ENCODE measurements around the gene CD8A.
A peak's percentile ranks its signal among the peaks of the same experiment; 100 is the strongest.
"Not testable (repeated sequence)": the region's sequence is repeated elsewhere in the genome, so short reads cannot be mapped to it uniquely, and the experiment has no call there.

Gene CD8A

DNA sequence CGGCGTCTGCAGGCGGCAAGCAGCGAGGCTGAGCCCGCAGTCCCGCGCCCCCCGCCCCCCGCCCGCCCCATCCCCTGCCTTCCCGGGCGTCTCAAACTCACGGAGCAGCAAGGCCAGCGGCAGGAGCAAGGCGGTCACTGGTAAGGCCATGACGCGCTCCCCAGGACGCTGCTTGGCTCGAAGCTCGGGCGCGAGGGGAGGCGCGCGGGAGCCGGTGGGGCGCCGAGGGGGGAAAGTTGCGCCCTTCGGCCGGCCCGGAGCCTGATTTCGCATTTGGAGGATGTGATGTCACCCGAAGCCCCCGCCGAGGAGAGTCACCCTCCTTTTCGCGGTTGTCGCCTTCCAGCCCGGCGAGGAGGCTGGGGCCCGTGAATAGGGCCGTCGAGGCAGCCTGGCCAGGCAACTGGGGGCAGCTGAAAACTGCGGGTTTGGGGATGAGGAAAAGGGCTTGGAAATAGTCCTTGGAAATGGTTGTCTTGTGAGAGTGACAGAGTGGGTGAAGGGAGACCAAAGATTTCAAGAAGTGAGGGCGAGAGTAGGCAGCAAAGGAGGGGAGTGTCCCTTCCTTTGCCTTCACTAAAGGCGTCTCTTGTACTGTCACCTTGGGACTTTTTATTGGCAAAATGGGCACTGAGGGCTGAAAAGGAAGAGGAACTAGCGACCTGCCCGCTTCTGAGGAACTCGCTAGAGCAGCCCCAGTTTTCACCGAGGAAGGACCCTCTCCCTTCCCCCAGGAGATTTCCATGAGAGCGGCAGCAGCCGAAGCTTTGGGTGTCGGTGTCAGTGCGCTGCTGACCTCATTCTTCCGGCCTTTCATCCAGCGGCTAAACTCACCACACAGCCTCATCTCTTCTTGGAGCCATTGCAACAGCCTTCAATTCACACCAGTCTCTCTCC is at the start of gene CD8A:
Gene CD8A, minus strand, starts transcription at position 238 of the 897 bp plus-strand sequence. Its CDS starts 88 bp downstream, at position 150.
- peak; percentile 39 for DNase-seq (ENCODE audit: low read depth)

DNA sequence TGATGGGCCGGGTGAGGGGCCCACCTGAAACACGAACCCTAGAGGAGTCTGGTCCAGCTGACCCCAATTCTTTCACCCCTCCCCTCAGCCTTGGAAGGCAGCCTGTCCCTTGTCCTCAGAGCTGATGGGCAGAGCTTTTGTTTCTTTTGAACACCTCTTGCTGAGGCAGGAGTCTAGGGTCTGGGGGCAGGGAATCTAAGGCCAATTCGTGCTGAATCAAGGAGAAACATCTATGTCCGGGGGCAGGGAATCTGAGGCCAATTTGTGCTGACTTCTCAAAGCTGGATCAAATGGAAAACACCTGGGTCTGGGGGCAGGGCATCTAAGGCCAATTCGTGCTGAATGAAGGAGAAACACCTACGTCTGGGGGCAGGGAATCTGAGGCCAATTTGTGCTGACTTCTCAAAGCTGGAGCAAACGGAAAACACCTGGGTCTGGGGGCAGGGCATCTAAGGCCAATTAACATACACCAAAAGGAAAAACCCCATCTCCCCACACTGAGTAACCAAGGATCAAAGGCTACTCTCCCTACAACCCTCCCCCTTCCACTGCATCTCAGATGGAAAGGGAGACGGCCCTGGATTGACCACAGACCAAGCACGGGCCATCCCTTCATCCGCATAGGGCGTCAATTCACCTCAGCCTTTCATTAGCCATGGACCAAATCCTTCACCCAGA is 49.3 kb upstream of the CD8A start:
- not testable (repeated sequence) for DNase-seq (ENCODE audit: low read depth)

DNA sequence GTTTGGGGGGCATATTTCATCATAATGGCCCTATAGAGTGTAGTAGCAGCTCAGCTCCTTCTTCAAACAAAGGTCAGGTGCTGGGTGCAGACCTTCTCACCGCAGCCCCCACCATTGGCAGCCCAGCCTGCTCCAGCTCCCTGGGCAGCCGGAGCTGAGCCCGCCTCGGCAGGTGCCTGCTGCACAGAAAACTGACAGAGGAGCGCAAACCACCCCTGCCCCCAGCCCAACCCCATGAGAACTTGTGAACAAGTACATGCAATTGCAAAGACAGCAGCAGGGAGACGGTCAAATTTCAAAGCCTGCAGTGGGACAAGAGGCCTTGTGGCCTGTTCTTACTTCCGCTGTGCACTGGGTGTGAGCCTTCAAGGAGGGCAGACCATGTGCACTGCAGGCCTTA is 48.7 kb upstream of the CD8A start:
- not testable (repeated sequence) for DNase-seq (ENCODE audit: low read depth)

DNA sequence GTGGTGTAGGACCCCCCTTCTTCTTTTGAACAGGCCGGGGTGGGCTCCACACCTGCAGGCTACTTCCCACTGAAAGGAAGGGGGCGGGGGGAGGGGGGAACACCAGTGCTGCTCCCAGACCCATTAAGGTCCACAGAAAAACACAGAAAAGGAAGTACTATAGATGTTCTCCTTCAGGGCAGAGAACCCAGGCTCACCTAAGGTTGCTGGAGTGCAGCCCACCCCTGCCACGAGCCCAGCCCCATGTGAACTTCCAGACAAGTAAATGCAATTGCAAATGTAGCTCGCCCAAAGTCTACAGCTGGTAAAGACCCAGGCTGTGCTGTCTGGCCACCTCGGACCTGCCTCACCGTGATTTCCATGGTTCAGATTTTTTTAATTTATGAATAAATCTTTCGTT is 47.0 kb upstream of the CD8A start:
- DNase-seq (ENCODE audit: low read depth) = not testable (repeated sequence)

DNA sequence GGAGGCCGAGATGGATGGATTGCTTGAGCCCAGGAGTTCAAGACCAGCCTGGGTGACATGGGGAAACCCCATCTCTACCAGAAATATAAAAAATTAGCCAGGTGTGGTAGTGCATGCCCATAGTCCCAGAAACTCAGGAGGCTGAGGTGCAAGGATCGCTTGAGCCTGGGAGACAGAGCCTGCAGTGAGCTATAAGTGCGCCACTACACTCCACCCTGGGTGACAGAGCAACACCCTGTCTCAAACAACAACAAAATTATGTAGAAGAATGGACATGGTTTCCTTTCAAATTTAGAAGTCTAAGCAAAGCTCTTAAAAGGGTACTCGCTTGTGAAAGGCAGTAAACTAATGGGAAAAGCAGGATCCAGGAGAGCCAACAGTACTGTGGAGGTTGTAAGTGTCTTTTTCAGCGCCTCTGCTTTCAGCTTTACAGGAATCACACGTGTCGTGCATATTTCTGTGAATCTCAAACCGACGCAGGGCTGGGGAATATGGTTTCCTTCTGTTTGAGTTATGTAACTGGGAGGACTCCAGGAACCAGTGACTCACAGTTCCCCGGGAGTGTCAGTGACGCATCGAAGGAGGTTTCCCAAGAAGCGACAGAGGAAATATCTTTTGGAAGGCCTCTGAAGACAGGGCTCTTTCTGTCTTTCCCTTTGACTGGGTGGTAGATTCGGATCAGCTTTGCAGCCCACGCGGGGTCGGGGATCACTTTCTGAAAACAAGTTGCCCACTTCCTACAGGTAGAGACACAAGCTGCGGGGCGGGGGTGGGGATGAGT is 46.4 kb upstream of the CD8A start:
- peak; percentile 78 for DNase-seq (ENCODE audit: low read depth)

DNA sequence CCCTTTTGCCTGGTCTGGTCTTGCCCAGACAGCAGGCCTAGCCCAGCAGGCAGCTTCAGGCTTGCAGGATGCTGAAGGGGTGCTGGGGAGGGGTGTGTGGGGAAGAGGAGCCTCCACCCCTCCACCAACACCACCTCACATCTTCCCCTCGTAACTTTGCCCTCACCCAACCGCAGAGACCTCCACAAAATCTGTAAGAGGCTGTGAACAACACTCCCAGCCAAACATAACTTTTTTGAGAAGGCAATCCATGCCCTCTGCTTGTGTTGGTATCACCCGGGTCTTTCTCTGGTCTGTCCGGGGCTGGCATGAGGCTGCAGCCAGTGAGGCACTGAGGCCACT is 44.8 kb upstream of the CD8A start:
- not testable (repeated sequence) for DNase-seq (ENCODE audit: low read depth)

DNA sequence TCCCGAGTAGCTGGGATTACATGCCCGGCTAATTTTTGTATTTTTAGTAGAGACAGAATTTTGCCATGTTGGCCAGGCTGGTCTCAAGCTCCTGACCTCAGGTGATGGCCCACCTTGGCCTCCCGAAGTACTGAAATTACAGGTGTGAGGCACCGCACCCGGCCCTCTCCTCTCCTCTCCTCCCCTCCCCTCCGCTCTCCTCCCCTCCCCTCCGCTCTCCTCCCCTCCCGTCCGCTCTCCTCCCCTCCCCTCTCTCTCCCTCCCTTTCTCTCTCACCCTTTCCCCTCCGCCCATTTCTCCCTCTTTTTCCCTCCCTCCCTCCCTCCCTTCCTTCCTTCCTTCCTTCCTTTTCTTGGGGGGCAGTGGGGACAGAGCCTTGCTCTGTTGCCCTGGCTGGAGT is 42.6 kb upstream of the CD8A start:
- DNase-seq (ENCODE audit: low read depth) = no peak

DNA sequence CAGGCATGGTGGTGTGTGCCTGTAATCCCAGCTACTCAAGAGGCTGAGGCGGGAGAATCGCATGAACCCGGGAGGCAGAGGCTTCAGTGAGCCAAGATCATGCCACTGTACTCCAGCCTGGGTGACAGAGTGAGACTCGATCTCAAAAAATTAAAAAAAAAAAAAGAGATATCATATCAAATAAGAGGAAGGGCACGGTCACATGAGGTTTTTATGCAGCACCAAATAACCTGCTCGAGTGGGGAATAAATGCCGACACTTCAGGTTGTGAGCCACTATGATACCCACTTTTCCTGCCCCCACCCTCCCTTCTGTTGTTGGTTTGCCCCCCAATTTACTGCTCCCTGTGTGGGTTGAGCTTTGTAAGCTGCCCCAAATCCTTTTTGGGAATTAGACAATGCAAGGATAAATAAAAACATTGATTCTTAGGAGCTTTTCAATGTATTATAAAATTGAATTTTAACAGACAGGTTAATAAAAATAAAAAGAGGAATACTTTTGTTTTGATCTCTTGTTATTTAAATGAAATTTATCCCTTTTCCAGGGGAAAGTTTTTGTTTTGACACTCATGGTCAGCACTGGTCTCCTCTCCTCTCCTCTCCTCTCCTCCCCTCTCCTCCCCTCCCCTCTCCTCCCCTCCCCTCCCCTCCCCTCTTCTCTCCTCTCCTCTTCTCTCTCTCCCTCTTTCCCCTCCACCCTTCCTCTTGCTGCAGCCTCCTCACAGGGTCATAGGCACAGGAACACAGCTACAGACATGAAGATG is 41.8 kb upstream of the CD8A start:
- DNase-seq (ENCODE audit: low read depth) = no peak

DNA sequence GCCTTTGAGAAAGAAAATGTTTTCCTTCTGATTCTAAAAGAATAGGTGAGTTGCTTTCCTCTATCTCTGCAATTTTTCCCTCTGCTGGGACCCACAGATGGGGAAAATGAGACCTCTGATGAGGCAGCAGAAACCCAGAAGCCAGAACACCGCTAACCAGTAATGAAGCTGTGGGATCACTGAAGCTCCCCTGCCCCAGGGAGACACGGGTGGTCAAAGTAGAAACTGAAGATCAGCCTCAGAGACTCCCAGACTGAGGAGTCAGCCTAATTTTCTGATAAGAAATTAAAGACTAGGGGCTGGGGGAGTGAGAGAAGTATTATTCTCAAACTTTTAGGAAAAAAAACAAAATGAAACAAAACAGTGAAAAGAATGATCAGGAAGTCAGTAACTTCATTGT is 40.8 kb upstream of the CD8A start:
- DNase-seq (ENCODE audit: low read depth) = no peak

DNA sequence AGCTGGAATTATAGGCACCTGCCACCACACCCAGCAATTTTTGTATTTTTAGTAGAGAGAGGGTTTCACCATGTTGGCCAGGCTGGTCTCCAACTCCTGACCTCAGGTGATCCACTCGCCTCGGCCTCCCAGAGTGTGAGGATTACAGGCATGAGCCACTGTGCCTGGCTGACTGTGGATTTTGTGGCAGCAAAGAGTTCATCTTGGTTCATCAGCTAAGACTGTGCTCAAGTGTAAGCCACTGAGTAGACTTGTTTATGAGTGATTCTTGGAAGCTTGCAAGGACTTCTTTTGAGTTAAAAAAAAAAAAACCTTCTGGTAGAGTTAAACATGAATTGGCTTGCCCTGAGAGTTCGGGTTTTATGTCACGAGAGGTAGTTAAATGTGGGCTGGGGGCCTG is 36.2 kb upstream of the CD8A start:
- no peak for DNase-seq (ENCODE audit: low read depth)

DNA sequence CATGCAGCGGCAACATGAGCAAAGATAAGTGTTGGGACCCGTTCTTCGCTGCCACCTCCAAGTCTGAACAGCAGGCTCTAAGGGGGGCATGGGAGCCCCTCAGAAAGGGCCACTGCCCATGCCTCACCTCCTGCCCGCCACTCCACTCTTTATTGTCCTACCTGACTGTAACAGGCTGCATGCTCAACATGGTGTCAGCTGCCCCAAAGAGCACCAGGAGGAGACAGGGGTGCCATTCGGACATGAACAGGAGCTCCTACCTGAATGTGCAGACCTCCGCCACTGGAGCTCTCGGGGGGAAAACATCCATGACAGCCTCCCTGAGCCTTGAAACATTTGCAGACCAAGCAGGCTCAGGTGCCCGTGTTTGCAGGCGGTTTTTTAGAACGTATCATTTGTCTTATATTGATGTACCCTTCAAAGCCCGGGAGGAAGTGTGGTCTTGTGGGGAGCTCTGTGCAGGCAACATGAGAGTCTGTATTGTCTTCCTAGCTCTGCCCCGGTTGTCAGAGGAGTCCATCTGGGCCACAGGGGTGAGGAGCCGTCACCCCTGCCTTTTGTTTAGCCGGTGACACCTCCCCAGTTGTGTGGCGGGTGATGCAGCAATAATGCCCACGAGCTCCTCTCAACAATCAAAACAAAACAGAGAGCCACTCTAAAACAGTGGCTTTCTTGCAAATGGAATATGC is 35.1 kb upstream of the CD8A start:
- no peak for DNase-seq (ENCODE audit: low read depth)

DNA sequence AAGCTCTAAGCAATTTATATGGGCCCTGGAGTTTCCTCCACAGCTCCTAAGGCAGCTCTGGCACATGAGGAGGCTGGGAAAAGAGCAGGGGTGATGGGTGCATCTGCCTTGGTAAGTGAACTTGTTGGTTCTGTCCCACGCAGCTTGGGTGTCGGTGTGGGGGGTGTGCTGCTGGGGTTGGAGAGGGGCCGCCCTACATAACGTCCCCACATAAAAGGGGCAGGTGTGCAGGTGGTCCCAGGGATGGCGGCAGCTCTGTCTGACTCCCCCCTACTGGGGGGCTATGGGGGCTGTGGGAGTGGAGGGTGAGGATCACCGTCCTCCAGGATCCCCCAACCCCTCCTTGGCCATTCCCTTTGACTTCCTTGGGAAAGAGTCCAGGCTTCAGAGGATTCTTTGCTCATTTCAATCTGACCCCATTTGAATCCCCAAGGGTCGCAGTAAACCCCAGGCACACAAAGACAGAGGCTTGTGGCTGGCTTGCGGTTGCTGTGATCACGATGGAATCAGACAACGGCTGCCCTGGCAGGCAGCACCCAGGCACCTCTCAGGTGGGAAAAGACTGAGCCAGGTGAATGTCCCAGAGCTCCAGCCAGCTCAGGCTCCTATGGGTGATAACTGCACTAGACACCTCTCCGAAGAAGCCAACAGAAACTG is 34.5 kb upstream of the CD8A start:
- no peak for DNase-seq (ENCODE audit: low read depth)

DNA sequence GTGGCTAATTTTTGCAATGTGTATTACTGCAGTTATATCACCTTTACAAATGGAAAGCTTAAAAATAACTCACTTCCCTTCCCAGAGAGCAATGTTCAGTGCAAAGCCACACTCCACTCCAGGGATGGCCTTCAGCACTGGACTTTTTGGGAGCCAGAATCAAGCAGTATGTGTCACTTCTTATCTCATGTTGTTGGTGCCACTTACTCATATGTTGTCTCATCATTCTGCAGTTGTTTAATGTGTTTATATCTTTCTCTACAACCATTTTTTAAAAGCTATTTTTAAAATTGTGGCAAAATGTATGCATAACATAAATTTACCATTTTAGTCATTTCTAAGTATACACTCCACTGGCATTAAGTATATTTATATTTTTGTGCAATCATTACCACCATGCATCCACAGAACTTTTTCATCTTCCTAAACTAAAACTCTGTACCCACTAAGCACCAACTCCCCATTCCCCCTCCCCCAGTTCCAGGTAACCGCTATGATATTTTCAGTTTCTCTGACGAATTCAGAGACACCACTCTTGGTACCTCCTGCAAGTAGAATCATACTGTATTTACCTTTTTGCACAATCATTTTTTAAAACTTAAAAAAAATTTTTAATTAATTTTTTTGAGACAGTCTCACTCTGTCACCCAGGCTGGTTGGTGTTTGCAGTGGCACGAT is 32.1 kb upstream of the CD8A start:
- peak; percentile 10 for DNase-seq (ENCODE audit: low read depth)

DNA sequence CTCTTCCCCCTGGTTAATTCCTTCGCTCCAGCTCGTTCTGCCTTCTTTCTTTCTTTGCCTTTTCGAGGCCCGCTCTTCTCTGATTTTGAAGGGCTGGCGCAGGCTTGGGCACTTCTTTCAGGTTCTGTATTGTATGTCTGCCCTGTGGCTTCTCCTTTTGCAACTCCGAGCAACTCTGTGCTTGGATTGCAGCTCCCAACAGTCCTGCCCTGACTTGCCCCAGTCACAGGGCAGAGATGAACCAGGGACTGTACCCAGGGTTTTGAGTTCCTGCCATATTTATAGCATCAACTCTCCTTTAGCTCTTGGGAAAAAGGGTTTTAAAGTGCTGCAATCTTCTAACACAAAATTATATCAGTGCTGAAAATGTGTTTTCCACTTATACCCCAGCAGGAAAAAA is 31.1 kb upstream of the CD8A start:
- DNase-seq (ENCODE audit: low read depth) = no peak

DNA sequence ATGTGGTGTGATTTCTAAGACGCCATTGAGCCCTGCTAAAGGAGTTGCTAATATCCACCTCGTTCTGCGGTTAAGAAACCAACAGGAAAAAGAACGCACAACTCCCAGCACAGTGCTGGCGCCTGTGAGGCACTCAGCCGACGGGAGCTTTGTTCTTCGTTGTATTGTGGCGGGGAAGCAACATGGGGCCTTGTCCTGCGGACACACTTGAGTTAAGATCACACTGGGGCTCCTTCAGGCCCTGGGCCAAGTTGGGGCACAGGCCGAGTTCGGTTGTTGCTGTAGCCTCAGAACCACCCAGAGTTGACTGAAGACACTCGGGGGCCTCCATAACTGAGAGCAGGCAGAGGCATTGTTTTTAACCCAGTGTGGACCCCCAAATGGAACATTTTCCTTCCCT is 30.6 kb upstream of the CD8A start:
- DNase-seq (ENCODE audit: low read depth) = no peak

DNA sequence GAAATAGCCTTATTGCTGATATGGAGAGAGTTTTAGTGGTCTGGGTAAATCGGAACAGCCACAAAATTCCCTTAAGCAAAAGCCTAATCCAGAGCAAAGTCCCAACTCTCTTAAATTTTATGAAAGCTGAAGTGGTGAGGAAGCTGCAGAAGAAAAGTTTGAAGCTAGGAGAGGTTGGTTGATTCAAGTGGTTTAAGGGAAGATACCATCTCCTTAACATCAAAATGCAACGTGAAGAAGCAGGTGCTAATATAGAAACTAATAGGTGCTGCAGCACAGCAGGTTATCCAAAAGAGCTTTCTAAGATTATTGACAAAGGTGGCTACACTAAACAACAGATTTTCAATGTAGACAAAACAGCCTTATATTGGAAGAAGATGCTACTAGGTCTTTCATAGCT is 28.2 kb upstream of the CD8A start:
- no peak for DNase-seq (ENCODE audit: low read depth)

DNA sequence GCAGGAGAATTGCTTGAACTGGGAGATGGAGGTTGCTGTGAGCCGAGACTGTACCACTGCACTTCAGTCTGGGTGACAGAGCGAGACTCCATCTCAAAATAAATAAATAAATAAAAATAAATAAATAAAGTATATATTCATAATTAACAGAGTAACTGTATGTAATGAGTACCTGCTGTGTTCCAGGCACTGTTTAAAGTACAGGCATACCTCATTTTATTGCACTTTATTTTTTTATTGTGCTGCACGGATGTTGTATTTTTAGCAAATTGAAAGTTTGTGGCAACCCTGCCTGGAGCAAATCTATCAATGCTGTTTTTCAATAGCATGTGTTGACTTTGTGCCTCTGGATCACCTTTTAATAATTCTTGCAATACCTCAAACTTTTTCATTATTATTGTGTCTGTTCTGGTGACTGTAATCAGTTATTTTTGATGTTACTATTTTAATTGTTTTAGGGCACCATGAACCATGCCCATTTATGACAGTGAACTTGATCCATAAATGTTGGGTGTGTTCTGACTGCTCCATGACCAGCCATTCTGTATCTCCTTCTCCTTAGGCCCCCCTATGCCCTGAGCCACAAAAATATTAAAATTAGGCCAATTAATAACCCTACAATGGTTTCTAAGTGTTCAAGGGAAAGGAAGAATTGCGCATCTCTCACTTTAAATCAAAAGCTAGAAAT is 27.5 kb upstream of the CD8A start:
- no peak for DNase-seq (ENCODE audit: low read depth)

DNA sequence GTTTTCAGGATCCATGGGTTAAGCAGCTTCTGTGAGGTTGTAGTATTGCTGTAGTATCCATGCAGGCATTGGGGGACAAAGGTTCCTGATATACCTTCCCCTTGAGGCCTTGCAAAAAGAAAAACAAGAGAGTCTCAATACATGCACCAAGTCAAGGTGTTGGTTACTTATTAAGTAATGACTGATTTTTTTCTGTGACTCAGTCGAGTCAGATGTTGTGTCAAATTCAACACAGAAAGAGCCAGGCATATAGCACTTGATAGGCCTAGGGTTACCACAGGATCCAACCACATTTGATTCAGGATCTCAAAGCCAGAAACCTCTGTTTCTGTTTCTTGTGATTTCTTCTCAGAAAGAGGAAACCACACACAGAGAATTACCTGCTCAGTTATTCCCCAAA is 24.9 kb upstream of the CD8A start:
- DNase-seq (ENCODE audit: low read depth) = no peak

DNA sequence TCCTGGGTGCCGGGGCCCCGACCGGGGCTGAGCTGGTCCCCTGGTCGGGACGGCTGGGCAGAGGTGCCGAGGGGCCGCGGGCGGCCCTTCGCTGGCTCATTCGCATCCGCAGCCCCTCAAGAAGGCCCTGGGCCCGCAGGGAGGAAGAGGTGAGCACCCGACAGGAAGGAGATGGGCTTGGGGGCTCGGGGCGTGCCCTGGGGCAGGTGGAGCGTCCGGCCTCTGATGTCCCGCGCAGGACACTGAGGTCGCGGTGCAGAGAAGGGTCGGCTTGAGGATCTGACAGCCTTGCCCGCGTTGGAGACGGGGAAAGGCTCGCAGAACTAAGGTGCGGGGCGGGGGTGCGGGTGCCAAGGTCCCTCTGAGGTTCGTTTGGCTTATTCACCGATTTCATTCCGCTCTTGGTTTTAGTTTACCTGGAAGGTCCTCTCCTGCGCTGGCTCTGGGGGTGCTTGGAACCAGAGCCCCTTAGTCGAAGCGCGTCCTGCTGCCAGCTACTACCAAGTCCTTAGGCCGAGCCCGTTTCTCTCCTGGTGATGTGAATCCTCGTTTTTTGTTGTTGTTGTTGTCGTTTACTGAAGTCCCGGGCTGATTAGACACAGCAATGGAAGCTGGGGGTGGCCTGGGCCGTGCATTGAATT is 18.9 kb upstream of the CD8A start:
- DNase-seq (ENCODE audit: low read depth) = no peak
